Measurements from ENCODE around the gene GPN2. TPM values are rescaled to one million over a fixed set of nuclear protein-coding genes. Genes with fewer than 3 reads are reported as not detected.

Gene GPN2
- total and polyA plus RNA-seq, 2 of the 4 experiments (the other 2 are of a cell fraction), result 15.4 to 22.2 TPM

GRCh38 chr1:26861286-26861701 lies 28.8 kb downstream of the GPN2 start:
- Histone ChIP-seq H3K9me3 (ENCODE audit: control insufficient read depth, insufficient read depth, low read length) (no peaks in the 10 kb centered on the region), H2AK5ac (ENCODE audit: low read depth, low read length) (no peak overlapping the region), H4K5ac (ENCODE audit: low read depth, low read length) (peak overlapping the region; percentile 24), H3K4me3 (ENCODE audit: insufficient read depth, low read depth, low read length) (no peak overlapping the region), H3K27ac (ENCODE audit: insufficient read depth, low read length) (no peak overlapping the region), H3K4me2 (ENCODE audit: low read depth, low read length) (no peak overlapping the region), H3K4me1 (ENCODE audit: control insufficient read depth, insufficient read depth, low read length) (peaks cover 4% of the 10 kb centered on the region), H2BK5ac (ENCODE audit: low read depth, low read length, poor library complexity, severe bottlenecking) (no peak overlapping the region), H4K8ac (ENCODE audit: low read depth in 2 of 2, low read length in 2 of 2) (peak overlapping the region in 1 of 2 experiments; percentile 62; a peak in 3 of 4 replicates), H3K27me3 (ENCODE audit: control insufficient read depth, insufficient read depth, low read length) (no peaks in the 10 kb centered on the region), H3K4ac (ENCODE audit: low read depth, low read length) (peak overlapping the region; percentile 1; the same call in 1 of the 2 replicates), H3K79me1 (ENCODE audit: low read depth in 1 of 2, low read length in 2 of 2) (0 out of 4 replicates have a peak, but pooled peaks cover 0 to 3% of the 10 kb centered on the region in 2 experiments), H2BK15ac (ENCODE audit: low read depth, low read length) (no peak overlapping the region), H2BK120ac (ENCODE audit: low read depth, low read length) (0 out of 2 replicates have a peak overlapping the region, but pooled peaks have one; percentile 76), H3K14ac (replicated peaks; ENCODE audit: low read depth, low read length) (no peak overlapping the region; the same call in 1 of the 2 replicates), H3K36me3 (ENCODE audit: control insufficient read depth, insufficient read depth, low read length) (peaks cover 1% of the 10 kb centered on the region; the same call in 1 of the 2 replicates), H2AK9ac (replicated peaks; ENCODE audit: low read depth, low read length, poor library complexity) (no peak overlapping the region), H3K23ac (ENCODE audit: low read depth, low read length) (no peak overlapping the region), H3K56ac (ENCODE audit: extremely low read depth, insufficient read depth, low read length) (no peak overlapping the region), H3K18ac (ENCODE audit: low read depth, low read length) (no peak overlapping the region), H2AFZ (replicated peaks; ENCODE audit: low read length, poor library complexity) (no peak overlapping the region), H4K20me1 (ENCODE audit: insufficient read depth, low read length) (no peaks in the 10 kb centered on the region; the same call in 1 of the 2 replicates), H3K9ac (ENCODE audit: low read depth, low read length) (no peak overlapping the region), H4K91ac (ENCODE audit: insufficient read depth, low read depth, low read length) (no peak overlapping the region), H3K9me1 (ENCODE audit: insufficient read depth, low read length) (peaks cover 12% of the 10 kb centered on the region), H2BK20ac (ENCODE audit: low read depth, low read length) (peak overlapping the region; percentile 5; the same call in 1 of the 2 replicates)
- in situ Hi-C loops (cut with MboI; ENCODE audit: low sequenced_read_pairs) (no loop called here), intact Hi-C loops (cut with micrococcal nuclease) (loop anchor here (10.0 kb wide), 1 partner anchor 166 kb away; the partner anchor contains the start of gene ARID1A), dilution Hi-C loops (cut with HindIII; ENCODE audit: low sequenced_read_pairs, unreplicated experiment) (no loop called here)
- 50% methylated on average over 1 of the region's 5 CpGs; no CpG with 5 or more reads in 1 of the 2 experiments for WGBS, 2 experiments (ENCODE audit: extremely low coverage in 2 of 2, insufficient read length in 1 of 2)
- TF ChIP-seq ELK1 (IDR thresholded peaks at IDR 0.05; ENCODE audit: borderline replicate concordance, low read depth, low read length) (no peak), CTCF (conservative IDR thresholded peaks at IDR 0.05; ENCODE audit: low read depth, low read length) (peak; percentile 43), CEBPB (IDR thresholded peaks at IDR 0.05; ENCODE audit: low read depth, low read length) (no peak), MAFK (IDR thresholded peaks at IDR 0.05; ENCODE audit: low read depth, low read length) (no peak), NFE2L2 (IDR thresholded peaks at IDR 0.05; ENCODE audit: low read depth, low read length) (no peak), SMC3 (IDR thresholded peaks at IDR 0.05; ENCODE audit: low read depth, low read length) (peak; percentile 25; the same call in 1 of the 2 replicates), CHD1 (IDR thresholded peaks at IDR 0.05; ENCODE audit: low read depth, low read length) (no peak), MXI1 (IDR thresholded peaks at IDR 0.05; ENCODE audit: borderline replicate concordance, low read depth, low read length) (no peak)
- CTCF ChIA-PET, result no interaction called here
- POLR2A ChIA-PET (ENCODE audit: unreplicated experiment), result no interaction called here
- ATAC-seq (ENCODE audit: low read depth), result no peak
- BruUV-seq (replicated peaks), result no TSS peak
- DNase-seq, result peak; percentile 46

Measured in IMR-90 (cell line).